ENCODE measurements around the gene SPOCK2.

- no peak for TF ChIP-seq CTCF (IDR thresholded peaks at IDR 0.05)
- no peak for TF ChIP-seq POLR2A (IDR thresholded peaks at IDR 0.05)
- no peak for TF ChIP-seq EP300 (IDR thresholded peaks at IDR 0.05)
Observed at GRCh38 chr10:72015841-72016240, 72.5 kb downstream of the SPOCK2 start.
